ENCODE data around the gene STAC3. TPM values are rescaled to one million over a fixed set of nuclear protein-coding genes. Genes with fewer than 3 reads are reported as not detected.

STAC3 gene
- total RNA-seq, 1 donor from 2014 or later, result 0.75 TPM

DNA sequence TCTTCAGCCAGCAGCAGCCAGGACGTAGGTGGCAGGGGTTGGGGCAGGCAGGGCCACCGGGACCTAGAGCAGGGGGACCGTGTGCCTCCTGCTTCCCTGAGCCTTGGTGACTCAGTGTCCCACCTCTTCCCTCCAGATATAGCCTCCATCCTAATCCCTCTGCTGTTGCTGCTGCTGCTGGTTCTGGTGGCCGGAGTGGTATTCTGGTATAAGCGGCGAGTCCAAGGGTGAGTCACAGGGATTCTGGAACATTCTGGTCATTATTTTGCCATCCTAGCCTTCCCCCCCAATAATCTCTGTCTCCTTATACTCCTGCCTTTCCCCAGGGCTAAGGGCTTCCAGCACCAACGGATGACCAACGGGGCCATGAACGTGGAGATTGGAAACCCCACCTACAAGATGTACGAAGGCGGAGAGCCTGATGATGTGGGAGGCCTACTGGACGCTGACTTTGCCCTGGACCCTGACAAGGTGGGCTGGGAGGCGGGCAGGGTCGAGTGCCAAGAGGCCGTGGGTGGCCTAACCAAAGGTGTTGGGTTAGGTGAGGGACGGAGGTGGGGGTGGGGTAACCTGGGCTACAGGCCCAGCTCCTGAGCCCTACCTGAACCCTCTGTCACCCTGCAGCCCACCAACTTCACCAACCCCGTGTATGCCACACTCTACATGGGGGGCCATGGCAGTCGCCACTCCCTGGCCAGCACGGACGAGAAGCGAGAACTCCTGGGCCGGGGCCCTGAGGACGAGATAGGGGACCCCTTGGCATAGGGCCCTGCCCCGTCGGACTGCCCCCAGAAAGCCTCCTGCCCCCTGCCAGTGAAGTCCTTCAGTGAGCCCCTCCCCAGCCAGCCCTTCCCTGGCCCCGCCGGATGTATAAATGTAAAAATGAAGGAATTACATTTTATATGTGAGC lies 38.9 kb downstream of the STAC3 start:
- peaks cover 76% of the 10 kb centered on the region for H4K20me1 ChIP-seq (ENCODE audit: insufficient read depth, low read length)
- Mint-ChIP-seq H3K4me3 (ENCODE audit: unreplicated experiment) (no peak overlapping the region), H3K27me3 (ENCODE audit: low read depth, unreplicated experiment) (peaks cover 6% of the 10 kb centered on the region), H3K36me3 (ENCODE audit: low read depth, unreplicated experiment) (peaks cover 24% of the 10 kb centered on the region), H3K9me3 (ENCODE audit: unreplicated experiment) (no peaks in the 10 kb centered on the region), H3K4me1 (ENCODE audit: low read depth, unreplicated experiment) (peaks cover 27% of the 10 kb centered on the region), H3K27ac (ENCODE audit: unreplicated experiment) (no peak overlapping the region)
- FAIRE-seq (no peak), DNase-seq (ENCODE audit: low read depth) (no peak)
- peaks cover 2% of the 10 kb centered on the region for H3K36me3 ChIP-seq (ENCODE audit: insufficient read depth, low read length)
- peaks cover 11% of the 10 kb centered on the region for H3K4me1 ChIP-seq (ENCODE audit: insufficient read depth, low read length)
- no peak overlapping the region for H3K4me2 ChIP-seq (ENCODE audit: low read length)
- H3K9me3 ChIP-seq (ENCODE audit: insufficient read depth, low read depth, low read length), result no peaks in the 10 kb centered on the region
- no peak overlapping the region for H3K4me3 ChIP-seq (ENCODE audit: insufficient read depth, low read depth, low read length)
- TF ChIP-seq, protein P1, sequence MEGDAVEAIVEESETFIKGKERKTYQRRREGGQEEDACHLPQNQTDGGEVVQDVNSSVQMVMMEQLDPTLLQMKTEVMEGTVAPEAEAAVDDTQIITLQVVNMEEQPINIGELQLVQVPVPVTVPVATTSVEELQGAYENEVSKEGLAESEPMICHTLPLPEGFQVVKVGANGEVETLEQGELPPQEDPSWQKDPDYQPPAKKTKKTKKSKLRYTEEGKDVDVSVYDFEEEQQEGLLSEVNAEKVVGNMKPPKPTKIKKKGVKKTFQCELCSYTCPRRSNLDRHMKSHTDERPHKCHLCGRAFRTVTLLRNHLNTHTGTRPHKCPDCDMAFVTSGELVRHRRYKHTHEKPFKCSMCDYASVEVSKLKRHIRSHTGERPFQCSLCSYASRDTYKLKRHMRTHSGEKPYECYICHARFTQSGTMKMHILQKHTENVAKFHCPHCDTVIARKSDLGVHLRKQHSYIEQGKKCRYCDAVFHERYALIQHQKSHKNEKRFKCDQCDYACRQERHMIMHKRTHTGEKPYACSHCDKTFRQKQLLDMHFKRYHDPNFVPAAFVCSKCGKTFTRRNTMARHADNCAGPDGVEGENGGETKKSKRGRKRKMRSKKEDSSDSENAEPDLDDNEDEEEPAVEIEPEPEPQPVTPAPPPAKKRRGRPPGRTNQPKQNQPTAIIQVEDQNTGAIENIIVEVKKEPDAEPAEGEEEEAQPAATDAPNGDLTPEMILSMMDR (IDR thresholded peaks at IDR 0.05; ENCODE audit: insufficient read depth, low read depth, low read length), result no peak
- no peak for TF ChIP-seq EZH2 (IDR thresholded peaks at IDR 0.05; ENCODE audit: insufficient read depth, low read length)
- H3K79me2 ChIP-seq (ENCODE audit: insufficient read depth, low read length), result no peaks in the 10 kb centered on the region
- H2AFZ ChIP-seq (ENCODE audit: low read depth, low read length), result no peak overlapping the region
- peaks cover 16% of the 10 kb centered on the region for H3K27me3 ChIP-seq (ENCODE audit: insufficient read depth, low read length)
- H3K9ac ChIP-seq (ENCODE audit: low read length), result no peak overlapping the region
- H3K27ac ChIP-seq (ENCODE audit: low read depth, low read length), result no peak overlapping the region

DNA sequence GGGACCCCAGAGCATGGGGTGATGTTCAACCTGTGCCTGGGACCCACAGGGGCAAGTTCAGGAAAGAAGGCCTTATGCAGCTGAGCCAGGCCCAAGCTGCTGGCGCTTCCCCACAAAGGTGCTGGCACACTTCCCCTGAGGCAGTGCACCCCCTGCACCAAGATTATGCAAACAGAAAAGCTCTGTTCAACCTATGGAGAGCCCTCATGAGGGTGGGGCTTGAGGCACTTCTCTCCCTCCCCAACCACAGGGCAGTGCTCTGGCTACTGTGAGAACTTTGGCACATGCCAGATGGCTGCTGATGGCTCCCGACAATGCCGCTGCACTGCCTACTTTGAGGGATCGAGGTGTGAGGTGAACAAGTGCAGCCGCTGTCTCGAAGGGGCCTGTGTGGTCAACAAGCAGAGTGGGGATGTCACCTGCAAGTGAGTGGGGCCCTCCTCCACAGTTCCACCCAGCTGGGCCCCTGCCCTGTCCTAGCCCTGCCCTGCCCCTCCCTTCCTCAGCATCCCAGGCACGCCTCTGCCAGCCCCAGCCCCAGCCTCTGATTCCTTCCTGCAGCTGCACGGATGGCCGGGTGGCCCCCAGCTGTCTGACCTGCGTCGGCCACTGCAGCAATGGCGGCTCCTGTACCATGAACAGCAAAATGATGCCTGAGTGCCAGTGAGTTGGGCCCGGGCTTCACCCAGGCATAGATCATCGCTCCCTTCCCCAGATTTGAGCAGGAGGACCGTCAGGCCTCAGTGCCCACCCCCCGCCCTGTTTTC lies 39.9 kb downstream of the STAC3 start:
- H3K9ac ChIP-seq (ENCODE audit: low read length), result no peak overlapping the region
- FAIRE-seq, result no peak
- Mint-ChIP-seq H3K27ac (ENCODE audit: unreplicated experiment) (no peak overlapping the region), H3K36me3 (ENCODE audit: low read depth, unreplicated experiment) (peaks cover 24% of the 10 kb centered on the region), H3K4me1 (ENCODE audit: low read depth, unreplicated experiment) (peaks cover 27% of the 10 kb centered on the region), H3K27me3 (ENCODE audit: low read depth, unreplicated experiment) (peaks cover 6% of the 10 kb centered on the region), H3K9me3 (ENCODE audit: unreplicated experiment) (no peaks in the 10 kb centered on the region), H3K4me3 (ENCODE audit: unreplicated experiment) (no peak overlapping the region)
- no peak overlapping the region for H2AFZ ChIP-seq (ENCODE audit: low read depth, low read length)
- H3K9me3 ChIP-seq (ENCODE audit: insufficient read depth, low read depth, low read length), result no peaks in the 10 kb centered on the region
- no peak for DNase-seq (ENCODE audit: low read depth)
- H3K4me3 ChIP-seq (ENCODE audit: insufficient read depth, low read depth, low read length), result no peak overlapping the region
- peaks cover 8% of the 10 kb centered on the region for H3K4me1 ChIP-seq (ENCODE audit: insufficient read depth, low read length)
- no peak overlapping the region for H3K27ac ChIP-seq (ENCODE audit: low read depth, low read length)
- peaks cover 2% of the 10 kb centered on the region for H3K36me3 ChIP-seq (ENCODE audit: insufficient read depth, low read length)
- H3K79me2 ChIP-seq (ENCODE audit: insufficient read depth, low read length), result no peaks in the 10 kb centered on the region
- H3K4me2 ChIP-seq (ENCODE audit: low read length), result no peak overlapping the region
- peaks cover 13% of the 10 kb centered on the region for H3K27me3 ChIP-seq (ENCODE audit: insufficient read depth, low read length)
- H4K20me1 ChIP-seq (ENCODE audit: insufficient read depth, low read length), result peaks cover 79% of the 10 kb centered on the region
- TF ChIP-seq EZH2 (IDR thresholded peaks at IDR 0.05; ENCODE audit: insufficient read depth, low read length), result no peak
- TF ChIP-seq, protein P1 (IDR thresholded peaks at IDR 0.05; ENCODE audit: insufficient read depth, low read depth, low read length), result no peak

Data from astrocyte (in vitro differentiated cells and primary cell).